Lower leg skin (tissue), 3 donors: Measurements from ENCODE around the gene ZNF414.

ENCODE experiments used
- POLR2A ChIP-seq, 2 donors: fragments of 450-650 bp; IDR thresholded peaks; one replicate each; pipeline ENCODE4 v1.6.1; 2016 to 2017; ENCODE audit warnings: antibody characterized with exemption in 2 of 2, mild to moderate bottlenecking in 1 of 2, moderate library complexity in 1 of 2
- TF ChIP-seq, protein P1 (sequence below), 3 donors: fragments of 450-650 bp; IDR thresholded peaks; one replicate each; pipeline ENCODE4 v1.5.1; 2016; ENCODE audit warnings: antibody characterized with exemption in 3 of 3, mild to moderate bottlenecking in 3 of 3, moderate library complexity in 2 of 3

DNA sequence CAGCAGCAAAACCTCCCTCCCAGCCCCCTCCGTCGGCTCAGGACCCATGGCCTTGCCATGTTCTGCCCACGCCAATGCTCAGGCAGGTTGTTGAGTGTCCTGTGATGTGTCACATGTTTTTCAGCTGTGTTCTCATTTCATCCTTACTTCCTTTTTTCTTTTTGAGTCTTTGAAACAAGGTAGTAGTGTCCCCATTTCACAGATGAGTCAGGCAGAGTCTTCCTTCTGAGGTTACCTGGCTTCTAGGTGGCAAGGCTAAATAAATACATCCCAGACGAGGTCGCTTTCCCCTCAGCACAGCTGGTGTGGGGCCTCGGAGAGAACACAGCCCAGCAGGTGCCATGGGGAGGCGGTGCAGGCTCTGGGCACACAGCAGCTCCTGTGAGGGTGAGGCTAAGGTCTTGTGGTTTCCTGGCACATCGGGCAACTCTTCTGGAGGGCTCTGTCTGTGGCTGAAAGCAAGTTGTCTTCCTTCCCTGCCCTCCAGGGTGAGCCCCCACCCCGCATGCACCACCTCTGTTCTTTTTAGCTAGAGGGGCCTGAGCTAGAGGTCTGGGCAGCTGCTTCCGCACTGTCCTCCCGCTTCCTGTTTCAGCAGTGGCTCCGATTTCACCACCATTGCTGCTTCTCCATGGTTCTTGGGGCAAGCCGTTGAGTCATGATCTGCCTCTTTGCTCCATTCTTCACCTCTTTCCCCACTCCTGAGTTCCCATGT, 26.7 kb downstream of the ZNF414 start:
- TF ChIP-seq POLR2A (IDR thresholded peaks at IDR 0.05) = no peak
- TF ChIP-seq, protein P1, sequence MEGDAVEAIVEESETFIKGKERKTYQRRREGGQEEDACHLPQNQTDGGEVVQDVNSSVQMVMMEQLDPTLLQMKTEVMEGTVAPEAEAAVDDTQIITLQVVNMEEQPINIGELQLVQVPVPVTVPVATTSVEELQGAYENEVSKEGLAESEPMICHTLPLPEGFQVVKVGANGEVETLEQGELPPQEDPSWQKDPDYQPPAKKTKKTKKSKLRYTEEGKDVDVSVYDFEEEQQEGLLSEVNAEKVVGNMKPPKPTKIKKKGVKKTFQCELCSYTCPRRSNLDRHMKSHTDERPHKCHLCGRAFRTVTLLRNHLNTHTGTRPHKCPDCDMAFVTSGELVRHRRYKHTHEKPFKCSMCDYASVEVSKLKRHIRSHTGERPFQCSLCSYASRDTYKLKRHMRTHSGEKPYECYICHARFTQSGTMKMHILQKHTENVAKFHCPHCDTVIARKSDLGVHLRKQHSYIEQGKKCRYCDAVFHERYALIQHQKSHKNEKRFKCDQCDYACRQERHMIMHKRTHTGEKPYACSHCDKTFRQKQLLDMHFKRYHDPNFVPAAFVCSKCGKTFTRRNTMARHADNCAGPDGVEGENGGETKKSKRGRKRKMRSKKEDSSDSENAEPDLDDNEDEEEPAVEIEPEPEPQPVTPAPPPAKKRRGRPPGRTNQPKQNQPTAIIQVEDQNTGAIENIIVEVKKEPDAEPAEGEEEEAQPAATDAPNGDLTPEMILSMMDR (IDR thresholded peaks at IDR 0.05) = no peak
